ENCODE measurements around the gene NDUFA8. TPM values are rescaled to one million over a fixed set of nuclear protein-coding genes. Genes with fewer than 3 reads are reported as not detected.

Gene NDUFA8
- total and polyA plus RNA-seq, 9 of the 15 experiments (the other 6 are each of a cell fraction or from before 2014, with no cell fraction given), result 105 to 212 (median 133) TPM

DNA sequence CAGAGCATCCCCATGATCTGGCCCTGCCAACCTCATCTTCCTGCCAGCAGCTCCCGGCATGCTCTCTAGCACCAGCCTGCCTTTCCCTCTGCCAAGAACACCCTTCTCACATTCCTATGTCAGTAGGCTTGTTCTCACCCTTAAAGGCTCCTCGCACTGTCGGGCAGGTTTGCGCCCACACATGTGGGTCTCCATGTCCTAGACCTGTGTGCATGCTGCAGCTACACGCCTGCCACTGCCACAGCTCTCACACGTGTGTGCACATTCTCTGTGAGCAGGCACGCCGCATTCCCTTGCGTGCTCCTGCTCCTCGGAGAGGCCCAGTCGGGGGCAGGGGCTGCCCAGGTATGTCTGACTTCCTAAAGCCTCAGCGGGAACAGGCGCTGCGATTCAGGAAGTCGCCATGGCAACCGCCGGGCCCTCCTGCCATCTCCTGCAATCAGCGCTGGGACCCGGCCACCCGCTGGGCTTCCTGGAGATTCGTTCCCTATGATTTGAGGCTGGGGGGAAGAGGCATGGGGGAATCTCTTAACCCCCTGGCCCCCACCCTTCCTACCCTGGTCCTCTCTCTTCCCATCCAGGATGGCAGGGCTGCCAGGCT lies 28.1 kb downstream of the NDUFA8 start:
- no peaks in the 10 kb centered on the region for H3K36me3 ChIP-seq (ENCODE audit: control insufficient read depth, insufficient read depth, low read length)
- H4K20me1 ChIP-seq (replicated peaks; ENCODE audit: control insufficient read depth, insufficient read depth, low read length), result 0 out of 2 replicates have a peak, but pooled peaks cover 6% of the 10 kb centered on the region
- H3K9ac ChIP-seq (ENCODE audit: insufficient read depth in 1 of 2, low read depth in 2 of 2, low read length in 2 of 2), result no peak overlapping the region
- CTCF ChIA-PET (ENCODE audit: low intra/inter-chr PET ratio), result no interaction called here
- no peaks in the 10 kb centered on the region for H3K9me3 ChIP-seq (replicated peaks; ENCODE audit: control insufficient read depth, insufficient read depth, low read depth, low read length)
- H3K4me2 ChIP-seq (ENCODE audit: insufficient read depth, low read length), result no peak overlapping the region
- DNase-seq (ENCODE audit: extremely low read depth in 1 of 4, low spot score in 3 of 4) (no peak), FAIRE-seq (no peak), ATAC-seq (no peak)
- BruUV-seq (replicated peaks), result no TSS peak
- H3K4me3 ChIP-seq, result no peak overlapping the region
- no peaks in the 10 kb centered on the region for H3K79me2 ChIP-seq (ENCODE audit: control insufficient read depth, insufficient read depth, low read length)
- WGBS (ENCODE audit: insufficient coverage, low coverage, missing lambda C conversion rate), result 10% methylated on average over 21 of the region's 21 CpGs
- intact Hi-C loops (cut with micrococcal nuclease), result no loop called here
- no peak overlapping the region for H2AFZ ChIP-seq (ENCODE audit: low read depth, low read length)
- TF ChIP-seq ETV5 (CRISPR knock-in tag; IDR thresholded peaks at IDR 0.05; ENCODE audit: low read depth) (no peak), RFX1 (IDR thresholded peaks at IDR 0.05) (peak; percentile 74)
- POLR2A ChIA-PET, result no interaction called here
- in situ Hi-C loops (cut with MboI), result no loop called here
- H3K9me1 ChIP-seq (ENCODE audit: control insufficient read depth, insufficient read depth, low read length), result no peaks in the 10 kb centered on the region
- H3K27me3 ChIP-seq (ENCODE audit: control insufficient read depth in 2 of 2, insufficient read depth in 2 of 2, low read length in 2 of 2), result peaks cover 0 to 18% of the 10 kb centered on the region in 2 experiments; a peak in 3 of 5 replicates
- no peak overlapping the region for H3K27ac ChIP-seq (ENCODE audit: extremely low read depth, low read depth, low read length)
- peaks cover 0 to 25% of the 10 kb centered on the region in 2 experiments; a peak in 2 of 5 replicates for H3K4me1 ChIP-seq (replicated peaks in 1 of 2; ENCODE audit: control insufficient read depth in 2 of 2, insufficient read depth in 2 of 2, low read length in 2 of 2)

DNA sequence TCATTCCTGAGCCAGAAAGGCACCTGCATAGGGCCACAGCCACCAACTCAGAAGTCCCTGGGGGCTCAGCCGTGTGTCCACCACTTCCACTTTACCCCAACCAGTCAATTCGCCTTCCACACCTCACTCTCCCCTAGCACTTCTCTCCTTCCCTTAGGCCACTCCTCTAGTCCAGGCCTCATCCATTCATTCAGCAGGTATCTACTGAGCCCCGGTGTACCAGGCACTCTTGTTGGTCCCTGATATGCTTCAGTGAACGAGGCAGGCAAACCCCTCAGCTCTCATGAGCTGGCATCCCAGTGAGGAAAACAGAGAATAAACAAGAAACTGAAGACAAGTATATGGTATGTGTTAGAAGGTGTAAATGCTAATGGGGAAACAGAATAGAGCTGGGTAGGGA lies 28.7 kb downstream of the NDUFA8 start:
- Histone ChIP-seq H4K20me1 (replicated peaks; ENCODE audit: control insufficient read depth, insufficient read depth, low read length) (0 out of 2 replicates have a peak, but pooled peaks cover 6% of the 10 kb centered on the region), H3K4me3 (no peak overlapping the region), H3K4me2 (ENCODE audit: insufficient read depth, low read length) (no peak overlapping the region), H3K9me1 (ENCODE audit: control insufficient read depth, insufficient read depth, low read length) (no peaks in the 10 kb centered on the region), H3K4me1 (replicated peaks in 1 of 2; ENCODE audit: control insufficient read depth in 2 of 2, insufficient read depth in 2 of 2, low read length in 2 of 2) (peaks cover 0 to 32% of the 10 kb centered on the region in 2 experiments; a peak in 2 of 5 replicates), H3K36me3 (ENCODE audit: control insufficient read depth, insufficient read depth, low read length) (no peaks in the 10 kb centered on the region), H3K27me3 (ENCODE audit: control insufficient read depth in 2 of 2, insufficient read depth in 2 of 2, low read length in 2 of 2) (peaks cover 0 to 25% of the 10 kb centered on the region in 2 experiments; a peak in 4 of 5 replicates), H3K9ac (ENCODE audit: insufficient read depth in 1 of 2, low read depth in 2 of 2, low read length in 2 of 2) (no peak overlapping the region), H2AFZ (ENCODE audit: low read depth, low read length) (no peak overlapping the region), H3K9me3 (replicated peaks; ENCODE audit: control insufficient read depth, insufficient read depth, low read depth, low read length) (no peaks in the 10 kb centered on the region), H3K27ac (ENCODE audit: extremely low read depth, low read depth, low read length) (no peak overlapping the region), H3K79me2 (ENCODE audit: control insufficient read depth, insufficient read depth, low read length) (no peaks in the 10 kb centered on the region)
- no peak for ATAC-seq
- in situ Hi-C loops (cut with MboI) (no loop called here), intact Hi-C loops (cut with micrococcal nuclease) (no loop called here)
- no peak for DNase-seq (ENCODE audit: extremely low read depth in 1 of 4, low spot score in 3 of 4)
- no peak for TF ChIP-seq NR3C1 (CRISPR knock-in tag; IDR thresholded peaks at IDR 0.05)
- TF ChIP-seq IFI16 (CRISPR knock-in tag; IDR thresholded peaks at IDR 0.05), result no peak
- TF ChIP-seq ZNF324 (CRISPR knock-in tag; IDR thresholded peaks at IDR 0.05), result no peak
- TF ChIP-seq, protein P1, sequence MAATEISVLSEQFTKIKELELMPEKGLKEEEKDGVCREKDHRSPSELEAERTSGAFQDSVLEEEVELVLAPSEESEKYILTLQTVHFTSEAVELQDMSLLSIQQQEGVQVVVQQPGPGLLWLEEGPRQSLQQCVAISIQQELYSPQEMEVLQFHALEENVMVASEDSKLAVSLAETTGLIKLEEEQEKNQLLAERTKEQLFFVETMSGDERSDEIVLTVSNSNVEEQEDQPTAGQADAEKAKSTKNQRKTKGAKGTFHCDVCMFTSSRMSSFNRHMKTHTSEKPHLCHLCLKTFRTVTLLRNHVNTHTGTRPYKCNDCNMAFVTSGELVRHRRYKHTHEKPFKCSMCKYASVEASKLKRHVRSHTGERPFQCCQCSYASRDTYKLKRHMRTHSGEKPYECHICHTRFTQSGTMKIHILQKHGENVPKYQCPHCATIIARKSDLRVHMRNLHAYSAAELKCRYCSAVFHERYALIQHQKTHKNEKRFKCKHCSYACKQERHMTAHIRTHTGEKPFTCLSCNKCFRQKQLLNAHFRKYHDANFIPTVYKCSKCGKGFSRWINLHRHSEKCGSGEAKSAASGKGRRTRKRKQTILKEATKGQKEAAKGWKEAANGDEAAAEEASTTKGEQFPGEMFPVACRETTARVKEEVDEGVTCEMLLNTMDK (IDR thresholded peaks at IDR 0.05; ENCODE audit: borderline replicate concordance, insufficient read depth, low read depth, low read length, poor library complexity, severe bottlenecking), result no peak
- no peak for TF ChIP-seq TOE1 (IDR thresholded peaks at IDR 0.05; ENCODE audit: borderline replicate concordance)
- TF ChIP-seq TOE1 (CRISPR knock-in tag; IDR thresholded peaks at IDR 0.05; ENCODE audit: borderline replicate concordance, low read depth), result no peak
- TF ChIP-seq, protein P2, sequence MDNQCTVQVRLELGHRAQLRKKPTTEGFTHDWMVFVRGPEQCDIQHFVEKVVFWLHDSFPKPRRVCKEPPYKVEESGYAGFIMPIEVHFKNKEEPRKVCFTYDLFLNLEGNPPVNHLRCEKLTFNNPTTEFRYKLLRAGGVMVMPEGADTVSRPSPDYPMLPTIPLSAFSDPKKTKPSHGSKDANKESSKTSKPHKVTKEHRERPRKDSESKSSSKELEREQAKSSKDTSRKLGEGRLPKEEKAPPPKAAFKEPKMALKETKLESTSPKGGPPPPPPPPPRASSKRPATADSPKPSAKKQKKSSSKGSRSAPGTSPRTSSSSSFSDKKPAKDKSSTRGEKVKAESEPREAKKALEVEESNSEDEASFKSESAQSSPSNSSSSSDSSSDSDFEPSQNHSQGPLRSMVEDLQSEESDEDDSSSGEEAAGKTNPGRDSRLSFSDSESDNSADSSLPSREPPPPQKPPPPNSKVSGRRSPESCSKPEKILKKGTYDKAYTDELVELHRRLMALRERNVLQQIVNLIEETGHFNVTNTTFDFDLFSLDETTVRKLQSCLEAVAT (IDR thresholded peaks at IDR 0.05), result no peak
- TF ChIP-seq POLR2A (conservative IDR thresholded peaks at IDR 0.05), result no peak
- no peak for TF ChIP-seq NFATC3 (IDR thresholded peaks at IDR 0.05)
- POLR2A ChIA-PET, result no interaction called here
- CTCF ChIA-PET (ENCODE audit: low intra/inter-chr PET ratio), result no interaction called here
- WGBS (ENCODE audit: insufficient coverage, low coverage, missing lambda C conversion rate), result 13% methylated on average over 4 of the region's 4 CpGs
- FAIRE-seq, result no peak
- BruUV-seq (replicated peaks), result no TSS peak

Data from K562 (cell line).